Measurements from ENCODE around the gene C3orf20. TPM values are rescaled to one million over a fixed set of nuclear protein-coding genes. Genes with fewer than 3 reads are reported as not detected.

Gene C3orf20
- total RNA-seq, 4 donors from 2014 or later = 0.11 TPM; not detected in 3

DNA sequence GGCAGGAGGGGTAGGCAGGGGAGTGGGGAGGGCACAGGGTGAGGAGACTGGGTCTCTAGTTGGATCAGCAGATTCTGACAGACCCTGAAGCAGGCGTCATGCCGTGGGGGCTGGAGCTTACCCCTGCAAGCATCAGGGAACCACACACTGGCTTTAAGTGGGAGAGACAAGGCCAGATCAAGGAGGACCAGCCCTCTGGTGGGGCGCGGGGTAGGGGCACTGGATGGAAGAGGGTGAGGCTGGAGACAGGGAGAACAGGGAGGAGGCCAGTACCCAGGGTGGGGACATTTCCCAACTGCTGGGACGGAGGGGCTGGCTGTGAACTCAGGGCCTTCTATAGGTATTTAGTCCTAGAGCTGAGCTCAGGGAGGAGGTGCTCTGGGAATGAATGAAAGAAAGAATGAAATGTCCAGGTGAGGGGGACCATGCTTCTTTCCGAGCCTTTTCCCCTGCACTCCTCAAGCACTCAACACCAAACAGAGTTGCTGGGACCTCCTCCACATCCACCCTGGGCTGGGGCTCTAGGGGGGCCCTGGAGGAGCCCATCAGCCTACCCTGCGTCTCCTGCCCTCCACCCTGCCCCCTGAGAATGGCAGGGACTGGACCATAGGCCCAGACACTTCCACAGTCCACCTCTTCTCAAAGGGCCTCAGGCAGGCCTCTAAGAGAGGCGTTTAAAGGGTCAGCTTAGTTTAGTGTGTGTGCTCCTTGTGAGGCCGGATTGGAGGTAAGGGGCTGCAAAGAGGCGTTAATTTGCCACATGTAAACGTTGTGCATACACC is 94.8 kb downstream of the C3orf20 start:
- Histone ChIP-seq H3K4me3 (no peak overlapping the region), H3K9me3 (no peaks in the 10 kb centered on the region), H3K27me3 (no peaks in the 10 kb centered on the region), H3K4me1 (no peaks in the 10 kb centered on the region), H3K36me3 (no peaks in the 10 kb centered on the region), H3K27ac (replicated peaks in 1 of 4) (no peak overlapping the region)
- peak; percentile 75 for DNase-seq (ENCODE audit: extremely low spot score)
- TF ChIP-seq EP300 (IDR thresholded peaks at IDR 0.05) = no peak
- TF ChIP-seq, protein P1, sequence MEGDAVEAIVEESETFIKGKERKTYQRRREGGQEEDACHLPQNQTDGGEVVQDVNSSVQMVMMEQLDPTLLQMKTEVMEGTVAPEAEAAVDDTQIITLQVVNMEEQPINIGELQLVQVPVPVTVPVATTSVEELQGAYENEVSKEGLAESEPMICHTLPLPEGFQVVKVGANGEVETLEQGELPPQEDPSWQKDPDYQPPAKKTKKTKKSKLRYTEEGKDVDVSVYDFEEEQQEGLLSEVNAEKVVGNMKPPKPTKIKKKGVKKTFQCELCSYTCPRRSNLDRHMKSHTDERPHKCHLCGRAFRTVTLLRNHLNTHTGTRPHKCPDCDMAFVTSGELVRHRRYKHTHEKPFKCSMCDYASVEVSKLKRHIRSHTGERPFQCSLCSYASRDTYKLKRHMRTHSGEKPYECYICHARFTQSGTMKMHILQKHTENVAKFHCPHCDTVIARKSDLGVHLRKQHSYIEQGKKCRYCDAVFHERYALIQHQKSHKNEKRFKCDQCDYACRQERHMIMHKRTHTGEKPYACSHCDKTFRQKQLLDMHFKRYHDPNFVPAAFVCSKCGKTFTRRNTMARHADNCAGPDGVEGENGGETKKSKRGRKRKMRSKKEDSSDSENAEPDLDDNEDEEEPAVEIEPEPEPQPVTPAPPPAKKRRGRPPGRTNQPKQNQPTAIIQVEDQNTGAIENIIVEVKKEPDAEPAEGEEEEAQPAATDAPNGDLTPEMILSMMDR (IDR thresholded peaks at IDR 0.05) = no peak
- no peak for TF ChIP-seq POLR2A (IDR thresholded peaks at IDR 0.05; ENCODE audit: low read depth)
- TF ChIP-seq POLR2AphosphoS5 (IDR thresholded peaks at IDR 0.05) = no peak
- intact Hi-C loops (cut with DNase I) = no loop called here
- WGBS = 91% methylated on average over 10 of the region's 11 CpGs

DNA sequence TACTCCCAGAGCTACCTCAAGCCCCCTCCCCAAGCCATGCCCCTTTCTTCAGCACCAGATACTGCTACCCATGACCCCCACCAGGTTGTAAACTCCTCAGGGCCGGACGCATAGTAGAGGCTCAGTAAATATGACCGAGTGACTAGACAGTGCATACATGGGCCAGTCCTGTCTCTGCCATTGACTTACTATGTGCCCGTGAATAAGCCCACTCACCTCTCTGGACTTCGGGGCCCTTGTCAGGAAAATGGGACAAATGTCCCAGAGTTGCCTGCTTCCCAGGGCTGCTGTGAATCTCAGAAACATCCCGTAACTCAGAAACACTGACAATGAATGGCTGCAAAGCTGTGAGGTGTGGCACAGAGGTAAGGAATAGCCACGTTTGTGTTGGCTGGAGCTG is 95.7 kb downstream of the C3orf20 start:
- Histone ChIP-seq H3K9me3 (no peaks in the 10 kb centered on the region), H3K4me1 (no peaks in the 10 kb centered on the region), H3K36me3 (no peaks in the 10 kb centered on the region), H3K4me3 (no peak overlapping the region), H3K27me3 (no peaks in the 10 kb centered on the region), H3K27ac (replicated peaks in 1 of 4) (no peak overlapping the region)
- 96% methylated on average over 7 of the region's 7 CpGs for WGBS
- TF ChIP-seq POLR2AphosphoS5 (IDR thresholded peaks at IDR 0.05) (no peak), EP300 (IDR thresholded peaks at IDR 0.05) (no peak), POLR2A (IDR thresholded peaks at IDR 0.05; ENCODE audit: low read depth) (no peak)
- TF ChIP-seq, protein P1 (IDR thresholded peaks at IDR 0.05) = no peak
- intact Hi-C loops (cut with DNase I) = no loop called here
- no peak for DNase-seq (ENCODE audit: extremely low spot score)

DNA sequence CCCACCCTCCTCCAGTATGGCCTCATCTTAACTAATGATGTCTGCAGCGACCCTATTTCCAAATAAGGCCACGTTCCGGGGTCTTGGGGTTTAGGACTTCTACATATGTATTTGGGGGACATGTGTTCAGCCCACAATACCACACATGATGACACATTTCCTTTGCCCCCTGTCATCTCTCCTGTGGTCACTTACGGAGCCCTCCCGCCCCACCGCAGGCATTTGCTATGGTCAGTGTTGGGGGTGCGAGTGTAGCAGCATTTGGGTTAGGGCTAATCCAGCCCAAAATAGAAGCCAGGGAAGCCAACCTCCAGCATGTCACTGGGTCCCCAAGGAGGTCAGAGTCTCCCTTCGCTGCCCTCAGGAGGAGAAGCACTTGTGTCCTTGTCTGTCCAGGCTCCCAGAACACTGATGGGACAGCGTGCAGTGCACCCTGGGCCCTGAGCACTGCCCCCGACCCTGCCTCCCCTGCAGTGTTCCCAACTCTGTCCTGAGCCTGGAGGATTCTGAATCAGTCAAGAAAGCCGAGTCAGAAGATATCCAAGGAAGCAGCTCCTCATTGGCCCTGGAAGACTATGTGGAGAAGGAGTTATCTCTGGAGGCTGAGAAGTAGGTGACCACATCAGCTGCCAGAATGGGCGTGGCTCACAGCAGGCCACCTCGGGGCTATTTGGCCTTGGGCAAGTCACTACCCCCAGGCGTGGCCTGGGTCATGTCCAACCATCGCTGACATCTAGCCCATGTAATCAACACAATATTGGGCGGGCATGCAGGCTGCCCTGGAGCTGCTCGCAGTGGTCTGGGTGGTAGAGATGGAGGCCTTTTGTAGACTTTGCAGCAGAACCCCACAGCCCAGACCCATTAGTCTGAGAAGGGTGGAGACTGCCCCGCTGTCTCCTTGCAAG is 96.9 kb downstream of the C3orf20 start:
- Histone ChIP-seq H3K36me3 (no peaks in the 10 kb centered on the region), H3K9me3 (no peaks in the 10 kb centered on the region), H3K27ac (replicated peaks in 1 of 4) (no peak overlapping the region), H3K4me3 (no peak overlapping the region), H3K27me3 (no peaks in the 10 kb centered on the region), H3K4me1 (no peaks in the 10 kb centered on the region)
- 95% methylated on average over 10 of the region's 18 CpGs for WGBS
- TF ChIP-seq POLR2AphosphoS5 (IDR thresholded peaks at IDR 0.05) = no peak
- no peak for TF ChIP-seq POLR2A (IDR thresholded peaks at IDR 0.05; ENCODE audit: low read depth)
- TF ChIP-seq, protein P1 (IDR thresholded peaks at IDR 0.05) = no peak
- no peak for TF ChIP-seq EP300 (IDR thresholded peaks at IDR 0.05)
- intact Hi-C loops (cut with DNase I) = no loop called here
- DNase-seq (ENCODE audit: extremely low spot score) = peak; percentile 90

DNA sequence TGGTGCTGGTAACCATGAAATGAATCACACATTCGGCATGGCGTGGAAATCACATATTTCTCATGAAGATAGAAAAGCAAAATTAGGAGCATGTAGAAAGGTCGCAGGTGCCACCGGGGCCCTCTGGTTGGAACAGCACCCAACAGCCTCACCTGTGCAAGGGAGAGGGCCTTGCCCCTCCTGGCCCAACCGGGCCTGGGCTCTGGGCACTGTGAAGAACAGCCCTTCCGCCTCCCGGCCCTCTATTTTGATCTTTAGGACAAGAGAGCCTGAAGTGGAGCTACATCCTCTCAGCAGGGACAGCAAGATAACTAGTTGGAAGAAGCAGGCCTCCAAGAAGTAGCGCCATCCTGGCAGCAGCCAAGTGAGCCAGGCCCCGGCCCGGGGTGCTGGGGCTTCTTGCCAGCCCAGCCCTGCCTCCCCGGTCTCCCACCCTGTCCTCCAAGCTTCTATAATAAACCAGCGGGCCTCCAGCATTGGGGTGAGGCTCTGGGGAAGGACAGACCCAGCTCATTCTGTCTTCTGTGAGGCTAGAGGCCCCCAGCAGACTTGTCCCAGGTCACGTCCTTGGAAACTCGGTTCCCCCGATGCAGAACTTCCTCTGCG is 97.7 kb downstream of the C3orf20 start:
- no peaks in the 10 kb centered on the region for H3K4me1 ChIP-seq
- H3K27me3 ChIP-seq = no peaks in the 10 kb centered on the region
- DNase-seq (ENCODE audit: extremely low spot score) = no peak
- H3K9me3 ChIP-seq = peaks cover 0 to 5% (median 0%) of the 10 kb centered on the region in 4 donors
- TF ChIP-seq POLR2A (IDR thresholded peaks at IDR 0.05; ENCODE audit: low read depth) = no peak
- TF ChIP-seq POLR2AphosphoS5 (IDR thresholded peaks at IDR 0.05) = no peak
- TF ChIP-seq, protein P1 (IDR thresholded peaks at IDR 0.05) = no peak
- TF ChIP-seq EP300 (IDR thresholded peaks at IDR 0.05) = no peak
- H3K27ac ChIP-seq (replicated peaks in 1 of 4) = no peak overlapping the region
- H3K36me3 ChIP-seq = no peaks in the 10 kb centered on the region
- intact Hi-C loops (cut with DNase I) = no loop called here
- 95% methylated on average over 16 of the region's 16 CpGs for WGBS
- H3K4me3 ChIP-seq = no peak overlapping the region
